Type B pancreatic cell (in vitro differentiated cells): ENCODE measurements around the gene MYEOV. TPM values are rescaled to one million over a fixed set of nuclear protein-coding genes. Genes with fewer than 3 reads are reported as not detected.

Experiments
- DNase-seq: peaks from one replicate; pipeline ENCODE4 v3.0.0; 2021; ENCODE audit warnings: mixed read lengths; ENCODE audit not compliant: unreplicated experiment; ENCODE audit errors: extremely low spot score
- H3K27ac Mint-ChIP-seq: 2 replicates; pipeline ENCODE4 v1.8.0; 2021; ENCODE audit warnings: mild to moderate bottlenecking, mixed read lengths
- H3K27me3 Mint-ChIP-seq: 2 replicates; pipeline ENCODE4 v1.8.0; 2021; ENCODE audit warnings: mixed read lengths
- H3K36me3 Mint-ChIP-seq: 2 replicates; pipeline ENCODE4 v1.8.0; 2021; ENCODE audit warnings: mixed read lengths
- H3K4me1 Mint-ChIP-seq: one replicate; pipeline ENCODE4 v1.8.0; 2021; ENCODE audit warnings: mixed read lengths; ENCODE audit not compliant: unreplicated experiment
- H3K4me3 Mint-ChIP-seq: 2 replicates; pipeline ENCODE4 v1.8.0; 2021; ENCODE audit warnings: mild to moderate bottlenecking, mixed read lengths
- H3K9me3 Mint-ChIP-seq: 2 replicates; pipeline ENCODE4 v1.8.0; 2021; ENCODE audit warnings: mixed read lengths
- CTCF ChIP-seq: fragments of 200-600 bp; sonication (generic); conservative IDR thresholded peaks from 2 replicates; pipeline ENCODE4 v1.5.0; 2021; ENCODE audit warnings: antibody characterized with exemption, mild to moderate bottlenecking
- total RNA-seq: library from RNA; stranded (reverse); gene quantifications from 2 replicates; pipeline ENCODE4 v1.2.1, GENCODE V29; 2021; ENCODE audit warnings: low replicate concordance

MYEOV gene
- total RNA-seq, 1 donor from 2014 or later = 4.1 TPM

- Mint-ChIP-seq H3K36me3 (peaks cover 4% of the 10 kb centered on the region), H3K4me3 (no peak overlapping the region), H3K9me3 (no peaks in the 10 kb centered on the region), H3K27ac (peak overlapping the region; percentile 12), H3K27me3 (peaks cover 3% of the 10 kb centered on the region), H3K4me1 (peaks cover 8% of the 10 kb centered on the region)
- no peak for TF ChIP-seq CTCF
- no peak for DNase-seq
Measured at GRCh38 chr11:69267395-69267805, 26.6 kb upstream of the MYEOV start.

- Mint-ChIP-seq H3K36me3 (peaks cover 4% of the 10 kb centered on the region), H3K27me3 (peaks cover 4% of the 10 kb centered on the region), H3K27ac (no peak overlapping the region), H3K4me3 (no peak overlapping the region), H3K4me1 (peaks cover 4% of the 10 kb centered on the region), H3K9me3 (no peaks in the 10 kb centered on the region)
- DNase-seq = no peak
- TF ChIP-seq CTCF = no peak
Measured at GRCh38 chr11:69268911-69269310, 25.0 kb upstream of the MYEOV start.

- Mint-ChIP-seq H3K9me3 (no peaks in the 10 kb centered on the region), H3K4me3 (no peak overlapping the region), H3K36me3 (peaks cover 4% of the 10 kb centered on the region), H3K27ac (no peak overlapping the region), H3K4me1 (peaks cover 8% of the 10 kb centered on the region), H3K27me3 (peaks cover 8% of the 10 kb centered on the region)
- TF ChIP-seq CTCF = no peak
- DNase-seq = no peak
Measured at GRCh38 chr11:69269388-69269787, 24.6 kb upstream of the MYEOV start.

- no peaks in the 10 kb centered on the region for H3K9me3 Mint-ChIP-seq
- no peak for TF ChIP-seq CTCF
- no peak for DNase-seq
- H3K4me3 Mint-ChIP-seq = no peak overlapping the region
- peaks cover 15% of the 10 kb centered on the region for H3K4me1 Mint-ChIP-seq
- H3K36me3 Mint-ChIP-seq = peaks cover 4% of the 10 kb centered on the region
- H3K27me3 Mint-ChIP-seq = peaks cover 8% of the 10 kb centered on the region
- H3K27ac Mint-ChIP-seq = no peak overlapping the region
Measured at GRCh38 chr11:69269926-69270697, 23.8 kb upstream of the MYEOV start.

- peaks cover 8% of the 10 kb centered on the region for H3K27me3 Mint-ChIP-seq
- H3K4me3 Mint-ChIP-seq = no peak overlapping the region
- H3K36me3 Mint-ChIP-seq = peaks cover 4% of the 10 kb centered on the region
- H3K4me1 Mint-ChIP-seq = peaks cover 16% of the 10 kb centered on the region
- no peak for DNase-seq
- TF ChIP-seq CTCF = no peak
- H3K9me3 Mint-ChIP-seq = no peaks in the 10 kb centered on the region
- no peak overlapping the region for H3K27ac Mint-ChIP-seq
Measured at GRCh38 chr11:69270941-69271340, 23.0 kb upstream of the MYEOV start.
